ENCODE data around the gene MDM2. TPM values are rescaled to one million over a fixed set of nuclear protein-coding genes. Genes with fewer than 3 reads are reported as not detected.

The MDM2 gene
- total and polyA plus RNA-seq, 2 of the 13 experiments (the other 11 are each of a cell fraction or from before 2014, with no cell fraction given): 29.3 to 314 TPM

DNA sequence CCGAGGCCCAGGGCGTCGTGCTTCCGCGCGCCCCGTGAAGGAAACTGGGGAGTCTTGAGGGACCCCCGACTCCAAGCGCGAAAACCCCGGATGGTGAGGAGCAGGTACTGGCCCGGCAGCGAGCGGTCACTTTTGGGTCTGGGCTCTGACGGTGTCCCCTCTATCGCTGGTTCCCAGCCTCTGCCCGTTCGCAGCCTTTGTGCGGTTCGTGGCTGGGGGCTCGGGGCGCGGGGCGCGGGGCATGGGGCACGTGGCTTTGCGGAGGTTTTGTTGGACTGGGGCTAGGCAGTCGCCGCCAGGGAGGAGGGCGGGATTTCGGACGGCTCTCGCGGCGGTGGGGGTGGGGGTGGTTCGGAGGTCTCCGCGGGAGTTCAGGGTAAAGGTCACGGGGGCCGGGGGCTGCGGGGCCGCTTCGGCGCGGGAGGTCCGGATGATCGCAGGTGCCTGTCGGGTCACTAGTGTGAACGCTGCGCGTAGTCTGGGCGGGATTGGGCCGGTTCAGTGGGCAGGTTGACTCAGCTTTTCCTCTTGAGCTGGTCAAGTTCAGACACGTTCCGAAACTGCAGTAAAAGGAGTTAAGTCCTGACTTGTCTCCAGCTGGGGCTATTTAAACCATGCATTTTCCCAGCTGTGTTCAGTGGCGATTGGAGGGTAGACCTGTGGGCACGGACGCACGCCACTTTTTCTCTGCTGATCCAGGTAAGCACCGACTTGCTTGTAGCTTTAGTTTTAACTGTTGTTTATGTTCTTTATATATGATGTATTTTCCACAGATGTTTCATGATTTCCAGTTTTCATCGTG, 612 bp downstream of the MDM2 start (continued):
- TF ChIP-seq TARDBP (CRISPR knock-in tag; IDR thresholded peaks at IDR 0.05): 0 out of 2 replicates have a peak, but pooled peaks have one; percentile 17
- TF ChIP-seq ZNF589 (CRISPR knock-in tag; conservative IDR thresholded peaks at IDR 0.05): no peak; the same call in 1 of the 2 replicates
- TF ChIP-seq, protein P1, sequence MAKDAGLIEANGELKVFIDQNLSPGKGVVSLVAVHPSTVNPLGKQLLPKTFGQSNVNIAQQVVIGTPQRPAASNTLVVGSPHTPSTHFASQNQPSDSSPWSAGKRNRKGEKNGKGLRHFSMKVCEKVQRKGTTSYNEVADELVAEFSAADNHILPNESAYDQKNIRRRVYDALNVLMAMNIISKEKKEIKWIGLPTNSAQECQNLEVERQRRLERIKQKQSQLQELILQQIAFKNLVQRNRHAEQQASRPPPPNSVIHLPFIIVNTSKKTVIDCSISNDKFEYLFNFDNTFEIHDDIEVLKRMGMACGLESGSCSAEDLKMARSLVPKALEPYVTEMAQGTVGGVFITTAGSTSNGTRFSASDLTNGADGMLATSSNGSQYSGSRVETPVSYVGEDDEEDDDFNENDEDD (CRISPR knock-in tag; IDR thresholded peaks at IDR 0.05; ENCODE audit: borderline replicate concordance): peak; percentile 47; the same call in 1 of the 2 replicates
- no peak for TF ChIP-seq ZNF83 (CRISPR knock-in tag; IDR thresholded peaks at IDR 0.05; ENCODE audit: borderline replicate concordance)
- TF ChIP-seq ATAD3A (CRISPR knock-in tag; IDR thresholded peaks at IDR 0.05): no peak
- no peak for TF ChIP-seq MTA3 (CRISPR knock-in tag; IDR thresholded peaks at IDR 0.05)
- TF ChIP-seq ZZZ3 (CRISPR knock-in tag; IDR thresholded peaks at IDR 0.05; ENCODE audit: borderline replicate concordance): 0 out of 2 replicates have a peak, but pooled peaks have one; percentile 3
- TF ChIP-seq, protein P2, sequence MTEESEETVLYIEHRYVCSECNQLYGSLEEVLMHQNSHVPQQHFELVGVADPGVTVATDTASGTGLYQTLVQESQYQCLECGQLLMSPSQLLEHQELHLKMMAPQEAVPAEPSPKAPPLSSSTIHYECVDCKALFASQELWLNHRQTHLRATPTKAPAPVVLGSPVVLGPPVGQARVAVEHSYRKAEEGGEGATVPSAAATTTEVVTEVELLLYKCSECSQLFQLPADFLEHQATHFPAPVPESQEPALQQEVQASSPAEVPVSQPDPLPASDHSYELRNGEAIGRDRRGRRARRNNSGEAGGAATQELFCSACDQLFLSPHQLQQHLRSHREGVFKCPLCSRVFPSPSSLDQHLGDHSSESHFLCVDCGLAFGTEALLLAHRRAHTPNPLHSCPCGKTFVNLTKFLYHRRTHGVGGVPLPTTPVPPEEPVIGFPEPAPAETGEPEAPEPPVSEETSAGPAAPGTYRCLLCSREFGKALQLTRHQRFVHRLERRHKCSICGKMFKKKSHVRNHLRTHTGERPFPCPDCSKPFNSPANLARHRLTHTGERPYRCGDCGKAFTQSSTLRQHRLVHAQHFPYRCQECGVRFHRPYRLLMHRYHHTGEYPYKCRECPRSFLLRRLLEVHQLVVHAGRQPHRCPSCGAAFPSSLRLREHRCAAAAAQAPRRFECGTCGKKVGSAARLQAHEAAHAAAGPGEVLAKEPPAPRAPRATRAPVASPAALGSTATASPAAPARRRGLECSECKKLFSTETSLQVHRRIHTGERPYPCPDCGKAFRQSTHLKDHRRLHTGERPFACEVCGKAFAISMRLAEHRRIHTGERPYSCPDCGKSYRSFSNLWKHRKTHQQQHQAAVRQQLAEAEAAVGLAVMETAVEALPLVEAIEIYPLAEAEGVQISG (CRISPR knock-in tag; IDR thresholded peaks at IDR 0.05): peak; percentile 80
- peak; percentile 49; the same call in 1 of the 2 replicates for TF ChIP-seq ZNF205 (CRISPR knock-in tag; IDR thresholded peaks at IDR 0.05)
- TF ChIP-seq, protein P3, sequence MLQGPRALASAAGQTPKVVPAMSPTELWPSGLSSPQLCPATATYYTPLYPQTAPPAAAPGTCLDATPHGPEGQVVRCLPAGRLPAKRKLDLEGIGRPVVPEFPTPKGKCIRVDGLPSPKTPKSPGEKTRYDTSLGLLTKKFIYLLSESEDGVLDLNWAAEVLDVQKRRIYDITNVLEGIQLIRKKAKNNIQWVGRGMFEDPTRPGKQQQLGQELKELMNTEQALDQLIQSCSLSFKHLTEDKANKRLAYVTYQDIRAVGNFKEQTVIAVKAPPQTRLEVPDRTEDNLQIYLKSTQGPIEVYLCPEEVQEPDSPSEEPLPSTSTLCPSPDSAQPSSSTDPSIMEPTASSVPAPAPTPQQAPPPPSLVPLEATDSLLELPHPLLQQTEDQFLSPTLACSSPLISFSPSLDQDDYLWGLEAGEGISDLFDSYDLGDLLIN (CRISPR knock-in tag; IDR thresholded peaks at IDR 0.05; ENCODE audit: borderline replicate concordance): no peak; the same call in 1 of the 2 replicates
- TF ChIP-seq HCFC1 (IDR thresholded peaks at IDR 0.05; ENCODE audit: low read depth, low read length): no peak
- TF ChIP-seq, protein P4, sequence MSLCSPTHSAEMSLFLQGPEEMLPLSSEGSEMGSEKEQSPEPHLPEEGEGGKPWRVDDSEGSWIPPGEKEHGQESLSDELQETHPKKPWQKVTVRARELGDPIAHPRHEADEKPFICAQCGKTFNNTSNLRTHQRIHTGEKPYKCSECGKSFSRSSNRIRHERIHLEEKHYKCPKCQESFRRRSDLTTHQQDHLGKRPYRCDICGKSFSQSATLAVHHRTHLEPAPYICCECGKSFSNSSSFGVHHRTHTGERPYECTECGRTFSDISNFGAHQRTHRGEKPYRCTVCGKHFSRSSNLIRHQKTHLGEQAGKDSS (CRISPR knock-in tag; IDR thresholded peaks at IDR 0.05; ENCODE audit: borderline replicate concordance, low read depth): 0 out of 2 replicates have a peak, but pooled peaks have one; percentile 7
- no peak for TF ChIP-seq TAF15 (IDR thresholded peaks at IDR 0.05; ENCODE audit: low read depth, low read length, poor library complexity, severe bottlenecking)
- TF ChIP-seq ZC3H4 (CRISPR knock-in tag; IDR thresholded peaks at IDR 0.05; ENCODE audit: borderline replicate concordance): no peak
- TF ChIP-seq ZNF530 (CRISPR knock-in tag; IDR thresholded peaks at IDR 0.05; ENCODE audit: low read depth): no peak
- peak; percentile 53; the same call in 1 of the 2 replicates for TF ChIP-seq ZNF124 (CRISPR knock-in tag; IDR thresholded peaks at IDR 0.05)
- TF ChIP-seq, protein P5, sequence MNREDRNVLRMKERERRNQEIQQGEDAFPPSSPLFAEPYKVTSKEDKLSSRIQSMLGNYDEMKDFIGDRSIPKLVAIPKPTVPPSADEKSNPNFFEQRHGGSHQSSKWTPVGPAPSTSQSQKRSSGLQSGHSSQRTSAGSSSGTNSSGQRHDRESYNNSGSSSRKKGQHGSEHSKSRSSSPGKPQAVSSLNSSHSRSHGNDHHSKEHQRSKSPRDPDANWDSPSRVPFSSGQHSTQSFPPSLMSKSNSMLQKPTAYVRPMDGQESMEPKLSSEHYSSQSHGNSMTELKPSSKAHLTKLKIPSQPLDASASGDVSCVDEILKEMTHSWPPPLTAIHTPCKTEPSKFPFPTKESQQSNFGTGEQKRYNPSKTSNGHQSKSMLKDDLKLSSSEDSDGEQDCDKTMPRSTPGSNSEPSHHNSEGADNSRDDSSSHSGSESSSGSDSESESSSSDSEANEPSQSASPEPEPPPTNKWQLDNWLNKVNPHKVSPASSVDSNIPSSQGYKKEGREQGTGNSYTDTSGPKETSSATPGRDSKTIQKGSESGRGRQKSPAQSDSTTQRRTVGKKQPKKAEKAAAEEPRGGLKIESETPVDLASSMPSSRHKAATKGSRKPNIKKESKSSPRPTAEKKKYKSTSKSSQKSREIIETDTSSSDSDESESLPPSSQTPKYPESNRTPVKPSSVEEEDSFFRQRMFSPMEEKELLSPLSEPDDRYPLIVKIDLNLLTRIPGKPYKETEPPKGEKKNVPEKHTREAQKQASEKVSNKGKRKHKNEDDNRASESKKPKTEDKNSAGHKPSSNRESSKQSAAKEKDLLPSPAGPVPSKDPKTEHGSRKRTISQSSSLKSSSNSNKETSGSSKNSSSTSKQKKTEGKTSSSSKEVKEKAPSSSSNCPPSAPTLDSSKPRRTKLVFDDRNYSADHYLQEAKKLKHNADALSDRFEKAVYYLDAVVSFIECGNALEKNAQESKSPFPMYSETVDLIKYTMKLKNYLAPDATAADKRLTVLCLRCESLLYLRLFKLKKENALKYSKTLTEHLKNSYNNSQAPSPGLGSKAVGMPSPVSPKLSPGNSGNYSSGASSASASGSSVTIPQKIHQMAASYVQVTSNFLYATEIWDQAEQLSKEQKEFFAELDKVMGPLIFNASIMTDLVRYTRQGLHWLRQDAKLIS (CRISPR knock-in tag; IDR thresholded peaks at IDR 0.05): peak; percentile 96
- TF ChIP-seq RELA (CRISPR knock-in tag; IDR thresholded peaks at IDR 0.05): no peak

All from HepG2 (cell line).